PFSK-1 (cell line): Measurements from ENCODE around the gene ORMDL2.

Source experiments
- POLR2AphosphoS5 ChIP-seq: IDR thresholded peaks from 2 replicates; pipeline ENCODE4 v1.6.1; 2012; ENCODE audit warnings: low read depth, mild to moderate bottlenecking, control low read depth, low read length, moderate library complexity
- SIN3A ChIP-seq: IDR thresholded peaks from 2 replicates; pipeline ENCODE4 v1.6.1; 2012; ENCODE audit warnings: mild to moderate bottlenecking, low read length, moderate library complexity, borderline replicate concordance; ENCODE audit not compliant: insufficient read depth
- TAF1 ChIP-seq: IDR thresholded peaks from 2 replicates; pipeline ENCODE4 v1.6.1; 2012; ENCODE audit warnings: low read length, control low read depth, borderline replicate concordance; ENCODE audit not compliant: insufficient read depth
- TF ChIP-seq, protein P1 (sequence below), 2 experiments: IDR thresholded peaks; 2 replicates each; pipeline versions ENCODE4 v1.6.1 to v1.8.0; 2011 to 2012; ENCODE audit warnings: low read depth in 2 of 2, low read length in 2 of 2, control low read depth in 1 of 2, inconsistent platforms in 1 of 2, mild to moderate bottlenecking in 1 of 2, moderate library complexity in 1 of 2; ENCODE audit not compliant: insufficient read depth in 1 of 2

DNA sequence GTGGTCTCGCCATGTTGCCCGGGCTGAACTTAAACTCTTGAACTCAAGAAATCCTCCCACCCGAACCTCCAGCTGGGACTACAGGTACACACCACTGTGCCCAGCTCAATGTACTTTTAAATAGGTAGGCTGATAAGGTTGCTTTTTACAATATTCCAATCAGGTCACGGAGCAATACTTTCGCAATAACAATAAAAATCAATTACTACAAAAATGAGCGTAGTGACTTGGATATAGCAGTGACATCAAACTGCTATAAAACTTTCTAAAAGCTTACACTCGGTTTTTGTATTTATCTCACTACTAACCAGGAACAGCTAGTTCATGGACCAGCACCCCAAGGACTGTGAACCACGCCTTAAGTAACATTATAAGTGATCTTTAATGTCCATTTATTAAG, 10.9 kb upstream of the ORMDL2 start:
- no peak for TF ChIP-seq POLR2AphosphoS5
- TF ChIP-seq SIN3A, result no peak
- TF ChIP-seq TAF1, result no peak
- TF ChIP-seq, protein P1, sequence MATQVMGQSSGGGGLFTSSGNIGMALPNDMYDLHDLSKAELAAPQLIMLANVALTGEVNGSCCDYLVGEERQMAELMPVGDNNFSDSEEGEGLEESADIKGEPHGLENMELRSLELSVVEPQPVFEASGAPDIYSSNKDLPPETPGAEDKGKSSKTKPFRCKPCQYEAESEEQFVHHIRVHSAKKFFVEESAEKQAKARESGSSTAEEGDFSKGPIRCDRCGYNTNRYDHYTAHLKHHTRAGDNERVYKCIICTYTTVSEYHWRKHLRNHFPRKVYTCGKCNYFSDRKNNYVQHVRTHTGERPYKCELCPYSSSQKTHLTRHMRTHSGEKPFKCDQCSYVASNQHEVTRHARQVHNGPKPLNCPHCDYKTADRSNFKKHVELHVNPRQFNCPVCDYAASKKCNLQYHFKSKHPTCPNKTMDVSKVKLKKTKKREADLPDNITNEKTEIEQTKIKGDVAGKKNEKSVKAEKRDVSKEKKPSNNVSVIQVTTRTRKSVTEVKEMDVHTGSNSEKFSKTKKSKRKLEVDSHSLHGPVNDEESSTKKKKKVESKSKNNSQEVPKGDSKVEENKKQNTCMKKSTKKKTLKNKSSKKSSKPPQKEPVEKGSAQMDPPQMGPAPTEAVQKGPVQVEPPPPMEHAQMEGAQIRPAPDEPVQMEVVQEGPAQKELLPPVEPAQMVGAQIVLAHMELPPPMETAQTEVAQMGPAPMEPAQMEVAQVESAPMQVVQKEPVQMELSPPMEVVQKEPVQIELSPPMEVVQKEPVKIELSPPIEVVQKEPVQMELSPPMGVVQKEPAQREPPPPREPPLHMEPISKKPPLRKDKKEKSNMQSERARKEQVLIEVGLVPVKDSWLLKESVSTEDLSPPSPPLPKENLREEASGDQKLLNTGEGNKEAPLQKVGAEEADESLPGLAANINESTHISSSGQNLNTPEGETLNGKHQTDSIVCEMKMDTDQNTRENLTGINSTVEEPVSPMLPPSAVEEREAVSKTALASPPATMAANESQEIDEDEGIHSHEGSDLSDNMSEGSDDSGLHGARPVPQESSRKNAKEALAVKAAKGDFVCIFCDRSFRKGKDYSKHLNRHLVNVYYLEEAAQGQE (IDR thresholded peaks at IDR 0.05; ENCODE audit: insufficient read depth in 1 of 2, low read depth in 2 of 2, low read length in 2 of 2), result no peak
